ENCODE results near the gene AGO3.
A peak's percentile ranks its signal among the peaks of the same experiment; 100 is the strongest.
"Not testable (repeated sequence)": the region's sequence is repeated elsewhere in the genome, so short reads cannot be mapped to it uniquely, and the experiment has no call there.

Gene AGO3

GRCh38 chr1:35885961-35886558 is 44.8 kb upstream of the AGO3 start:
- H3K4me3 ChIP-seq = no peak overlapping the region
- DNase-seq (ENCODE audit: low spot score) = no peak
- no peak overlapping the region for H3K27ac ChIP-seq
- no peak for TF ChIP-seq CTCF (IDR thresholded peaks at IDR 0.05)

DNA sequence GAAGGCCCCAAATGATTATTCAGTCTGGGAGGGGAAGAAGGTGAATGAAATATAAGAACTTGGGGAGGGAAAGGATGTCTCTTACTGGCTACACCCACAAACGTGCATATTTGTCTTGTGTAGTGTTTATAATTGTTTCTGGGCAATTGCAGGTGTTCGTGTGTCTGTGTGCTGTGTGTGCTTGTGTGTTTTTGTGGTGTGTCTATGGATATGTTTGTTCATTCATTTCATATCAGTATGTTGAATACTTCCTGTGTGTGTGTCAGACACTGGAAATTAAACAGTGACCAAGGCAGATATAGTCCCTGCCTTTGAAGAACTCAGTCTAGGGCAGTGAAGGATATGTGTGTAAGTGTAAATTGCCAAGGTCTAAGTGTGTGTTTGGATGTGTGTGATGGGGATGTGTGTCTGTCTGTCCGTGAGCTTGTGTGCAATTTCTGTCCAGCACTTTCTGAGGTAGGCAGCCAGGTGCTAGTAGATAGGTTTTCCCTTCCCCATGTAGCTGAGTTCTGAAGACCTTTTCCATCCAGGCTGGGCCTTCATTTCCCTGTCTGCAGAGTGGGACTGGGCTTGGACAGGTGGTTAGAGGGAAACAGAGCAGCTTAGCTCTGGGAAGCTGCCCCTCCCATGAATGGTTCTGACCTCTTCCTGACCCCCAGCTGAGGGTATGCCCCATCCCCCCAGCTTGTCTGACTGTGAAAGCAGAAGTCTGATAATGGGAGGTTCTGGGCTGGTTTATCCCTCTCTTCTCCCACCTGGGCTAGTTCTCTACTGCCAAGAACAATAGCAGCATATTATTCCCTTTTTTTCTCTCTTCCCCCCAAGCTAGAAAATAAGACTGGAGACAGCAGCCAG is 44.1 kb upstream of the AGO3 start:
- H3K4me3 ChIP-seq = no peak overlapping the region
- H3K27ac ChIP-seq = no peak overlapping the region

GRCh38 chr1:35887508-35887907 is 43.4 kb upstream of the AGO3 start:
- no peak overlapping the region for H3K27ac ChIP-seq
- TF ChIP-seq CTCF (IDR thresholded peaks at IDR 0.05) = no peak
- H3K4me3 ChIP-seq = no peak overlapping the region
- DNase-seq (ENCODE audit: low spot score) = no peak

More for the DNA sequence above, 44.1 kb upstream of the AGO3 start:
- no peak for DNase-seq (ENCODE audit: low spot score)
- TF ChIP-seq CTCF (IDR thresholded peaks at IDR 0.05) = no peak

DNA sequence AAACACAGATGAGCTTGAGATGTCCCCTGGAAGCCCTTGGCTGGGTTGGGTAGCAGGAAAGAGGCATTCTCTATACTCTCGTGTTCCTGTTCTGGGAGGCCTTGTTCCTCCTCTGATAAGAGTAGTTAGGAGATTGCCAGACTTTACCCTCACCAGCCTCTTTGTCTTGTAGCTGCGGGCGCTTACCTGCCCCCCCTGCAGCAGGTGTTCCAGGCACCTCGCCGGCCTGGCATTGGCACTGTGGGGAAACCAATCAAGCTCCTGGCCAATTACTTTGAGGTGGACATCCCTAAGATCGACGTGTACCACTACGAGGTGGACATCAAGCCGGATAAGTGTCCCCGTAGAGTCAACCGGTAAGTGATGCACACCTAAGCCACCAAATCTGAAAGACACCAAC is 42.6 kb upstream of the AGO3 start:
- no peak for TF ChIP-seq CTCF (IDR thresholded peaks at IDR 0.05)
- DNase-seq (ENCODE audit: low spot score) = no peak
- no peak overlapping the region for H3K27ac ChIP-seq

DNA sequence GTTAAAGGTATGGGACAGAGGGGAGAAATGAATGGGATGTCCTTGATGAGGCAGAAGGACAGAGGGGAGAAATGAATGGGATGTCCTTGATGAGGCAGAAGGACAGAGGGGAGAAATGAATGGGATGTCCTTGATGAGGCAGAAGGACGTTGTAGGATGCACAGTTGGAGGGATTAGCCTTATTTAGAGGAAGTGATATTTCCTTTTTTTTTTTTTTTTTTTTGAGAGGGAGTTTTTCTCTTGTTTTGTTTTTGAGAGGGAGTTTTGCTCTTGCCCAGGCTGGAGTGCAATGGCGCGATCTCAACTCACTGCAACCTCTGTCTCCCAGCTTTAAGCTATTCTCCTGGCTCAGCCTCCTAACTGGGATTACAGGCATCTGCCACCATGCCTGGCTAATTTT is 41.9 kb upstream of the AGO3 start:
- not testable (repeated sequence) for H3K4me3 ChIP-seq; DNase-seq (ENCODE audit: low spot score); H3K27ac ChIP-seq

More for the DNA sequence above, 42.6 kb upstream of the AGO3 start:
- H3K4me3 ChIP-seq = no peak overlapping the region

DNA sequence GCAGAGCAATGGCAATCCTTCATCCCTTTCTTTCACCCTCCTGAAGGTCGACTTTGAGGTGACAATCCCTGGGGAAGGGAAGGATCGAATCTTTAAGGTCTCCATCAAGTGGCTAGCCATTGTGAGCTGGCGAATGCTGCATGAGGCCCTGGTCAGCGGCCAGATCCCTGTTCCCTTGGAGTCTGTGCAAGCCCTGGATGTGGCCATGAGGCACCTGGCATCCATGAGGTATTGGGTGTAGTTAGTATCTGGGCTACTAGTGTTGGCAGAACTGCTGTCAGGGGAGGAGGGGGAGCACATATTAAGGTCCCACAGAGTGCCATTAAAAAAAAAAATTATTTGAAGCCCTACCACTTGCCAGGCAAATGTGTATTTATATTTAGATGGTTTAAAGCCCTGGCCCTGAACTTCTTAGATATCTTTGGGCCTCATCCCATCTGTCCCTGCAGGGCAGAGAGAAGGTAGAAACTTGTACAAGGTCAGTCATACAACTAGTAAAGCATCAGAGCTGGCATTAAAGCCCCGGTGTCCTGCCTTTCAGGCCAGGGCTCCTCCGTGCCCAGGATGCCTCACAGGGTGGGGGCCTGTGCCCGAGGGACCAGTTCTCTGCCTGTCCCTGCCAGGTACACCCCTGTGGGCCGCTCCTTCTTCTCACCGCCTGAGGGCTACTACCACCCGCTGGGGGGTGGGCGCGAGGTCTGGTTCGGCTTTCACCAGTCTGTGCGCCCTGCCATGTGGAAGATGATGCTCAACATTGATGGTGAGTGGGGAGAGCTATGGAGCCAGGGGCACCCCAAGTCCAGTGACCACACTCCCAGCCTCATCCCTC is 37.6 kb upstream of the AGO3 start:
- TF ChIP-seq CTCF (IDR thresholded peaks at IDR 0.05) = no peak
- DNase-seq (ENCODE audit: low spot score) = no peak
- no peak overlapping the region for H3K27ac ChIP-seq
- no peak overlapping the region for H3K4me3 ChIP-seq

DNA sequence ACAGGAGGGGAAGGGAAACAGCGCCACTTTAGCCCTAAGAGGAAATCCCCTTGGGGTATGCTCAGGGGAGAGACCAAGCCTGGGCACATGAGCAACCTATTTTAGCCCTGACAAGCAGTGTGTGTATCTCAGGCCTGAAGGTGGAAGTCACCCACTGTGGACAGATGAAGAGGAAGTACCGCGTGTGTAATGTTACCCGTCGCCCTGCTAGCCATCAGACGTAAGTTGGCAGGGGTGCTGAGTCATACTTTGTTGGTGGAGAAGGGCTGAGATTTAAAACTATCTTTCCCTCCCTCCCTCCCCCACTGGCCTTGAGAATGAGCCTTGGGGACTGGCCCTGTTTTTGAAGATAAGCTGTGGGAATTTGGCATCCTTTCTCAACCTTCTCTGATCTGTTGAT is 36.7 kb upstream of the AGO3 start:
- H3K27ac ChIP-seq = peak overlapping the region in 1 of 2 donors; percentile 25
- no peak overlapping the region for H3K4me3 ChIP-seq
- DNase-seq (ENCODE audit: low spot score) = no peak
- TF ChIP-seq CTCF (IDR thresholded peaks at IDR 0.05) = no peak

Data from coronary artery (tissue), 2 donors.